AG09319 (cell line): ENCODE results near the gene SPATA16.

Experiments used
- DNase-seq: peaks from one replicate; pipeline ENCODE4 v3.0.0-alpha.2; 2010; ENCODE audit warnings: low read depth; ENCODE audit errors: extremely low read depth
- CTCF ChIP-seq: IDR thresholded peaks from 2 replicates; pipeline ENCODE4 v1.5.1; 2011; ENCODE audit warnings: low read depth, mild to moderate bottlenecking, inconsistent platforms, low read length, moderate library complexity

SPATA16 gene

GRCh38 chr3:173018758-173019157 lies 122.3 kb downstream of the SPATA16 start:
- DNase-seq: no peak
- no peak for TF ChIP-seq CTCF

- no peak for DNase-seq
- TF ChIP-seq CTCF: no peak
Measured at GRCh38 chr3:173013219-173013832, 127.7 kb downstream of the SPATA16 start.

GRCh38 chr3:173009410-173009809 lies 131.6 kb downstream of the SPATA16 start:
- no peak for TF ChIP-seq CTCF
- no peak for DNase-seq

GRCh38 chr3:173008978-173009377 lies 132.1 kb downstream of the SPATA16 start:
- no peak for DNase-seq
- no peak for TF ChIP-seq CTCF

- TF ChIP-seq CTCF: no peak
- no peak for DNase-seq
Measured at GRCh38 chr3:173007079-173007723, 133.8 kb downstream of the SPATA16 start.

- TF ChIP-seq CTCF: no peak
- DNase-seq: no peak
Measured at GRCh38 chr3:173006006-173006405, 135.0 kb downstream of the SPATA16 start.

GRCh38 chr3:173004681-173005080 lies 136.4 kb downstream of the SPATA16 start:
- no peak for TF ChIP-seq CTCF
- DNase-seq: no peak
